Measurements from ENCODE around the gene SPSB2. TPM values are rescaled to one million over a fixed set of nuclear protein-coding genes. Genes with fewer than 3 reads are reported as not detected.

The SPSB2 gene
- total and polyA plus RNA-seq, 9 of the 15 experiments (the other 6 are each of a cell fraction or from before 2014, with no cell fraction given), result 0.10 to 10.6 (median 1.9) TPM

- TF ChIP-seq TSHZ1 (CRISPR knock-in tag; IDR thresholded peaks at IDR 0.05), result no peak
- no peak for TF ChIP-seq STAT5A (IDR thresholded peaks at IDR 0.05; ENCODE audit: borderline replicate concordance, low read length)
- no peak for TF ChIP-seq ZBTB49 (CRISPR knock-in tag; IDR thresholded peaks at IDR 0.05; ENCODE audit: borderline replicate concordance)
- TF ChIP-seq RBFOX2 (IDR thresholded peaks at IDR 0.05; ENCODE audit: low read depth, low read length), result peak; percentile 51
- no peak for TF ChIP-seq TAF9B (IDR thresholded peaks at IDR 0.05; ENCODE audit: partially characterized antibody)
- TF ChIP-seq ZBTB5 (IDR thresholded peaks at IDR 0.05), result no peak
- TF ChIP-seq TCF3 (CRISPR knock-in tag; IDR thresholded peaks at IDR 0.05), result no peak
- no peak for TF ChIP-seq ZNF699 (CRISPR knock-in tag; IDR thresholded peaks at IDR 0.05; ENCODE audit: insufficient replicate concordance)
- no peak for TF ChIP-seq ERF (CRISPR knock-in tag; IDR thresholded peaks at IDR 0.05)
- no peak for TF ChIP-seq HLTF (IDR thresholded peaks at IDR 0.05)
- TF ChIP-seq ZNF165 (CRISPR knock-in tag; IDR thresholded peaks at IDR 0.05; ENCODE audit: borderline replicate concordance), result no peak
- TF ChIP-seq MLX (CRISPR knock-in tag; conservative IDR thresholded peaks at IDR 0.05), result no peak
- TF ChIP-seq BRF2 (IDR thresholded peaks at IDR 0.05; ENCODE audit: borderline replicate concordance, insufficient read depth, insufficient read length), result no peak
- TF ChIP-seq MAX (CRISPR knock-in tag; IDR thresholded peaks at IDR 0.05), result no peak
- no peak for TF ChIP-seq SOX6 (IDR thresholded peaks at IDR 0.05)
These were observed 31.5 kb upstream of the SPSB2 start, which contains the start of gene LRRC23 (continued) for GRCh38 chr12:6904280-6905276.

Data from K562 (cell line).